Stimulated activated CD8-positive, alpha-beta memory T cell treated with anti-CD3 and anti-CD28 coated beads, Interleukin-2, amount 100 ng/mL, for 48 hours (primary cell): ENCODE results near the gene LCN6.
A peak's percentile ranks its signal among the peaks of the same experiment; 100 is the strongest.
"Not testable (repeated sequence)": the region's sequence is repeated elsewhere in the genome, so short reads cannot be mapped to it uniquely, and the experiment has no call there.

ENCODE experiments used
- DNase-seq, 2 donors: peaks; one replicate each; pipeline ENCODE4 v3.0.0-alpha.2; 2020; ENCODE audit warnings: low read depth in 2 of 2

The LCN6 gene

DNA sequence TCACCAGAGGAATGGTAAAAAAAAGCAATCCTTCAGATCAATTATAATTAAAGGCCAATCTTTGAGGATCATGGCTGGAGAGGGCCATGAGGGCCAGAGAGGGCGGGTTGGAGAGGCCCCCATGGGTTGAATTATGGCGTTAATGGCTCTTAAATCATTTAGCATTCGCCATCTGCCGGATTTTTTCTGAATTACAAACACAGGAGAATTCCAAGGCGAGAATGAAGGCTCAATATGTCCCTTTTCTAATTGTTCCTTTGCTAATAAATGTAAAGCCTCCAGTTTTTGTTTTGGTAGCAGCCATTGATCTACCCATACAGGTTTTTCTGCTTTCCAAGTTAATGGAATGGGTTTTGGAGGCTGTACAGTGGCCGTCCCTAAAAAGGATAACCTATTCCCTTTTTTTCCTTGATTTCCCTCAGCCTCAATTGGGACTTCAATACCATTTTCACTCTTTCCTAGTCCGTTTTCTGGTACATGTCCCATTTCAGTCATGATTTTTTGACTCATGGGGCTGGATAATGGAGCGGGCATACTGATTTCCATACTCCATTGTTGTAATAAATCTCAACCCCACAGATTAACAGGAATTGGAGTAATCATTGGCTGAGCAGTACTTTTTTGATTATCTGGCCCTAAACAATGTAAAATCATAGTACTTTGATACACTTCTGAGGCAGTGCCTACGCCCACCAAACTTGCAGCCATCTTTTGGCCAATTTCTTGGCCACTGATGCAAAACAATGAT lies 36.1 kb upstream of the LCN6 start:
- DNase-seq = no peak

DNA sequence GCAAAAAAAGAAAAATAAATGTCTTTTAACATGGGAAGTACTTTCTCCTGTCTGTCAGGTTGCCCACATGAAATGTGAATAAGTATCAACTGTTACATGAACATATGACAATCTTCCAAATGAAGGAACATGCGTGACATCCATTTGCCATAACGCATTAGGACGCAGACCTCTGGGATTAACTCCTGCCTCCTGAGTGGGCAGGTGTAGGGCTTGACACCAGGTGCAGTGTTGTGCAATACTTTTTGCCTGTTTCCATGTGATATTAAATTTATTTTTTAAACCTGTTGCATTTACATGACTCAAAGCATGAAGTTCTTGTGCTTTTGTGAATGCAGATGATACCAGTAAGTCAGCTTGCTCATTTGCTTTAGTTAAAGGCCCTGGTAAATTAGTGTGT lies 34.1 kb upstream of the LCN6 start:
- DNase-seq = no peak

DNA sequence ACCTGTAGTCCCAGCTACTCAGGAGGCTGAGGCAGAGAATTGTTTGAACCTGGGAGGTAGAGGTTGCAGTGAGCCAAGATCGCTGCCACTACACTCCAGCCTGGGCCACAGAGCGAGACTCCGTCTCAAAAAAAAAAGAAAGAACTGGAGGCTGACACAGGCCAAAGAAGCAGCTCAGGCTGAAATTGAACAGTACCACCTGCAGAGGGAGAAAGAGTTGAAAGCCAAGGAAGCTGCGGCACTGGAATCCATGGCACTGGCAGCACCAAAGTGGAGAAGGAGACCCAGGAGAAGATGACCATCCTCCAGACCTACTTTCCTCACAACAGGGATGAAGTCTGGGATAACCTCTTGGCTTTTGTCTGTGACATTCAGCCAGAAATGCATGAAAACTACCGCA lies 31.5 kb upstream of the LCN6 start:
- DNase-seq = no peak

DNA sequence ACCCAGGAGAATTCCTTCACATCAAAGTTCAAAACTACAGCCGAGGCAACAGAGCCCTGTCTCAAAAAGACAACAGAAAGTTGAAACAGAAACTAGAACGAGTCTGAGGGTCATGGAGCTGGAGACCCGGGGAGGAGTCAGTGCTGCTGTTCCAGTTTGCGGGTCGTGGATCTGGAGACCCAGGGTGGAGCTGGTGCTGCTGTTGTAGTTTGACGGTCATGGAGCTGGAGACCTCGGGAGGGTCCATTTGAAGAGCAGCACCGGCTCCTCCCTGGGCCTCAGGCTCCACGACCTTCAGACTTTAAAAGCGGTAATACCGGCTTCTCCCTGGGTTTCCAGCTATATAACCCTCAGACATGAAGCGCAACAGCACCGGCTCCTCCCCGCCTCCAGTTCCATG lies 29.0 kb upstream of the LCN6 start:
- DNase-seq = no peak

DNA sequence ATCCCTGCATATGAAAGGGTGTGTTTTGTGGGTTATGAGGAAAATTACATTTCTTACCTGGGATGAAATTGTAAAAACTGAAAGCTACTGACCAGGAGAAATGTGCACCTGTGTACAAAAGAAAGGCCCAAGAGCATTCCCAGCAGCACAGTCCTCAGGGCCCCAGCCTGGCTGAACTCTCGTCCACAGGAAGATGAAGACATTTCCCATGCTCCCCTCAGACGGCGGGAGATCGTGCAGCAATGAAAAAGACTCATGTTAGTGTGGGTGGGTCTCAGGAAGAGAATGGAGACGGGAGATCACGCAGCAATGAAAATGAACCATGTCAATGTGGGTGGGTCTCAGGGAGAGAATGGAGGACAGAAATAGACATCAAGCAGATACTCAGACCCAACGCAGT lies 28.6 kb upstream of the LCN6 start:
- no peak for DNase-seq

DNA sequence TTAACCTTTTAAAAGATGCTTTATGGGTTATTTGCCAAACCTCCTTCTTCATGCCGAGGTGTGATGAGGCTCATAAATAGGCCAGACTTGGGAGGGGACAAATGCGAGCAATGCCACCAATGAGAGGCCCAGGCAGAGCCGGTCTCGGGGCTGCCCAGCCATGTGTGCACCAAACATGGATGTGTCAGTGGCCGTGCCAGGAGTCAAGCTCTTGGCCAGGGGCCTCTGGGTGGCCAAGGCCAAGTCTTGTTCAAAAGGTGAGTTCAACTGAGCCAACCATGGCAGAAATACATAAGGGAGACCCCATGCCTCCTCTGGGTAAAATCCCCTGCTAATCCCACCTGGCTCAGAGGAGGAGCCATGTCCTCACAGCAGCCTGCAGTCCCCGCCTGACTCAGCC lies 26.9 kb upstream of the LCN6 start:
- DNase-seq = no peak

DNA sequence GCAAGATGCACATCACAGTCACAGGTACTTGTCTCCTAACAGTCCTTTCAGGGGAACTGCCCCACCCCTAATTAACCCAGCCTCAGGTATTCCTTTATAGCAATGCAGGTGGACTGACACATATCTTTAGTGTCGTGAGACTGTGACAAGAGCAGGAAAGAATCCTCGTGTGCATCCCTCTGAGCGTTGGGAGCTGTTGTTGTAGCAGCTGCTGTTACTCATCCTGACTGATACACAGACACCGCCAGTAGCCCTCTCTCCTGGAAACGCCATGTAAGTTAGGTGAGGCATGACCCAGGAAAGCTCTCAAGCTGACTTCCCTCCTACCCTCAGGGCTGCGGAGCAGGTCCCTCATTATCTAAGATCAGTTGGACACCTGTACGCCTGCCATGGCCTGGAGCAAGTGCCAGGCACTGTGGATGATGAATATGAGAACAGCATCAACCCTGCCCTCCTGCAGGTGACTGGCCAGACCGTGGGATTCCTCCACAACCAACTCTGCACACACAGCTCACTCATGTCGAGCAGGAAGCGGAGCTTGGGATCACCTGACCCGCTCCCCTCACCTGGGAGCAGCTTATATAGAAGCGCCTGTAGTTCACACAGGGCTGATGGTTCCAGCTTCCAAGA lies 26.2 kb upstream of the LCN6 start:
- no peak for DNase-seq

DNA sequence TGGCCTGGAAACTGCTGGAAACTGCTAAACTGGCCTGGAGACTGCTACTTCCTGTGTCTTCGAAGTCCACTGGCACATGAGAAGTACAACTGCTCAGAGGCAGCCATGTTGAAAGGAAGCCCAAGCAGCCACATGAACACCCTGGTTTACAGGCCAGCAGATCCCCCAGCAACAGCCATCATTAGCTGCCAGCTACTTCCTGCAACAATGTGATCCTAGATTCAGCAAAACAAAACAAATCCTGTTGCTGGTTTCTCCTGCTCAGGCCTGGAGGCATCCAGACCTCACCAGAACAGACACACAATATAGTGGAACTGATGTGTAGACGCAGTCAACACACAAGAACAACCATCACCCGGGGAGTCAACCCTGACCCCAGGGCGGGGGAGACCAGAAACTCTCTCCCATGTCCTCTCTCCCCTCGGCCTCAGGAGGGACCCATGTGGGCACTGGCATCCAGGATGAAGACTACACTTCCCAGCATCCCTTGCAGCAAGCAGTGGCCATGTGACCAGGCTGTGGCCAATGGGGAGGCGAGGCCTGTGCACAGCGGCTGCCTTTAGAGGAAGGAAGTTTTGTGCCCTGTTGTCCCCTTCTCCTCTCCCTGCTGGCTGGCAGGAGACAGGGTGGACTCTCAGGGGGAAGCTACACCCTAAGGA lies 25.2 kb upstream of the LCN6 start:
- no peak for DNase-seq

DNA sequence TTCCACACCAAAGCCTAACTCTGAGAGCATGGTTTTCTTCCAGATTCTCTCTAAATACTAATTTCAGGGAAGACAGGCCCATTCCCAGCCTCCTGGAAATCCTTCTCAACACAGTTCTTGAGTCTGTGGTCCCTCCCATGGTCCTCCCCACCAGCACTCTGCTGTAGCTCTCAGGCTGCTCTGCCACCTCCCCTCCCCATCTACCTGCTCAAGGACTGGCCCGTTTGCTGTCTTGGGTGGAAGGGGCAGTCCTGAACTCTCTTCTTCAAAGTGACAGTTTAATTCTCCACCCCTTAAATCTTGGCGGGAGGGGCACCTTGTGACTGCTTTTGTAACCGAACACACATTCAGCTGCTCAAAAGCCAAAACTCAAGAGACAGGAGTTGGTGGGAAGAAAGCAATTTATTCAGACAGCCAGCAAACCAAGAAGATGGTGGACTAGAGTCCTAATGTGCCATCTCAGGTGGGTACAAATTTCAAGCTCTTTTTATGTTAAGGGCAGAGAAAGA lies 23.6 kb upstream of the LCN6 start:
- DNase-seq = no peak

DNA sequence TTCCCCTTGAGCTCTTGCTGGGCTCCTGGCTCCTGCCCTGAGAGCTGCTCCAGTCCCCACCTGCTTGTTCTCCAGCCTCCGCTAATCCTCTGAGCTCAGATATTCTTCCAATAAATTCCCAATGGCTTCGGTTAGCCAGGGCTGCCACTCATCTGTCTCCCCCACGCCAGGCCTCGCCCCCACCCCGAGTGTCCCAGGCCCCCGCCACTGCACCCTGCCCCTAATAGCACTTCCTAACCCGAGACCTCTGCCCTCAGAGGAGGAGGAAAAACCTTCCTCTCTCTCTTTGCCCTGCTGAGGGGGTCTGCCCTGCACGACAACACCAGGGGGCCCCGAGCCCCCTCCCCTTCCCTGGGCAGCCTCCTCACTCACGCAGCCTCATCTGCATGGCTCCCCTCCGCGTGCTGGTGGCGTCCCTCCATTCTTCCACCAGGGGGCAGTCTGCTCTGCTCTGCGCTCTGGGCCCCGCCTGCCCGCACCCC lies 21.4 kb upstream of the LCN6 start:
- DNase-seq = peak in 1 of 2 donors; percentile 44

DNA sequence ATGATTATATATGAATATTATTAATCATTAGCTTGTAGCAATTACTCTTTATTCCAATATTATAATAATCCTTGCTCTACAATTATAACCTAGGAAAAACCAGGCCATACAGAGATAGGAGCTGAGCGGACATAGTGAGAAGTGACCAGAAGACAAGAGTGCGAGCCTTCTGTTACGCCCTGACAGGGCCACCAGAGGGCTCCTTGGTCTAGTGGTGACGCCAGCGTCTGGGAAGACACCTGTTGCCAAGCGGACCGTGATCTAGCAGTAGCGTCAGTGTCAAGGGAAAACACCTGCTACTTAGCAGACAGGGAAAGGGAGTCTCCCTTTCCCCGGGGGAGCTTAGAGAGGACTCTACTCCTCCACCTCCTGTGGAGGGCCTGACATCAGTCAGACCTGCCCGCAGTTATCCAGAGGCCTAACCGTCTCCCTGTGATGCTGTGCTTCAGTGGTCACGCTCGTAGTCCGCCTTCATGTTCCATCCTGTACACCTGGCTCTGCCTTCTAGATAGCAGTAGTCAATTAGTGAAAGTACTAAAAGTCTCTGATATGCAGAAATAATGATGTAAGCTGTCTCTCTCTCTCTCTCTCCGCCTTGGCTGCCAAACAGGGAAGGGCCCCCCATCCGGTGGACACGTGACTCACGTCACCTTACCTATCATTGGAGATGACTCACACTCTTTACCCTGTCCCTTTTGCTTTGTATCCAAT lies 18.2 kb upstream of the LCN6 start:
- peak in 1 of 2 donors; percentile 36 for DNase-seq

DNA sequence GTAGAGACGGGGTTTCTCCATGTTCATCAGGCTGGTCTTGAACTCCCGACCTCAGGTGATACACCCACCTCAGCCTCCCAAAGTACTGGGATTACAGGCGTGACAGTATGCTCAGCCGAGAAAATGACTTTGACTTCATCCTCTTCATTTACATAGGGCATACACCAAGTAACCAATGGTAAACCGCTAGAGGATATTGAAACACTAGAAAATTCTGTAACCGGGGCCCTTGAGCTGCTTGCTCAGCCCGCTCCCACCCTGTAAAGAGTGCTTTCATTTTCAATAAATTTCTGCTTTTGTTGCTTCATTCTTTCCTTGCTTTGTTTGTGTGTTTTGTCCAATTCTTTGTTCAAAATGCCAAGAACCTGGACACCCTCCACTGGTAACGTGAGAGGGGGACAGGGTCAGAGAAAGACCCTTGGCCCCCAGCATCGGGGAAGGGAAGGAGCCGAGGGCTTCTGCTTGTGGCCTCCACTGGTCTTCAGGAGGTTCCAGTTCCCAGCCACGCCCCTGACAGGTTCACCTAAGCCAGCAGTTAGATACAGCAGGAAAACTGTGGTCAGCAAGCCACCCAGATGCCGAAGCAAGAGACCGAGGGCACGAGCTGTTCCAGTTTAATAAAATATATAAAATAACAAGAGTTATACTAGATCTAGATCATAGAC lies 17.6 kb upstream of the LCN6 start:
- DNase-seq = not testable (repeated sequence)

DNA sequence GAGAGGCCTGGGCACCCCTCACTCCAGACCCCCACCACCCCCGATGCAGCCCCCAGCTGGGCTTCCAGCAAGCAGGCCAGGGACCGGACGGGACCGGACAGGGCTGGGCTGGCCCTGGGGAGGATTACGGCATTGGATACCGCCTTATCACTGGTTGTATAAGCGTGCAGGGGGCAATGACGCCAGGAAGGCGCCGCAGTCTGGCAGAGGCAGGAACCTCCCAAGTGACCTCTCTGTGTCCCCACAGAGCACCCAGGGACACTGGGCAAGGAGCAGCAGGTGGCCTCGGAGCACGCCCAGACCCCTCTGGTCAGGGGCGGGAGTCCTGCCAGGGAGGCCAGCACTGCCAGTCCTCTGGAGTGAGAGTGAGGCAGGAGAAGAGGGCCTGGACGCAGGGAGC lies 16.7 kb upstream of the LCN6 start:
- no peak for DNase-seq

DNA sequence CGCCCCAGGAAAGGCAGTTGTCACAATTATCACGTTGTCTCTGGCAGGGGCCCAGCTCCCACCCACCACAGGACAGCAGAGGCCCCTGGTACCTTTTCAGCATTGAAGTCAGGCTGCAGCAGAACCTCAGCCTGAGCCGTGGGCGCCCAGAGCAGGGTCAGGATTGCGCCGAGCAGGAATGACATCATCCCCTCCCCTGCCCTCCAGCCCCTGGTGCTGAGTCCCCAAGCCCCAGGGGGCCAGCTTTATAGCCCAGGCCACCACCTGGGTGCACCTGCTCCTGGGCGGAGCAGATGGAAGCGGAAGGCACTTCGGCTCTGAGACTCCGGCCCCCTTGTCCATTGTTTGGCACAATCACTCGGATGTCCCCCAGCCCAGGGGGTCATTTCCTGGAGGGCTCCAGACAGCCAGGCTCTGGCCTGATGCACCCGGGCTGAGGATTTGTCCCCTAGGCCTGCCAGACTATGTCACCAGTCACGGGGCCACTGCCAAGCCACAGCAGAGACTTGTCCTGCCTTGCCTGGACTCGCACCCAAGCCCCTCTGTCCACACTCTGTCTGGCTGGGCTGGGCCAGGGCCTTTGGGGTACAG lies 16.1 kb upstream of the LCN6 start, which contains the start of gene LCN15:
Gene LCN15, minus strand, starts transcription at position 218 of the 591 bp plus-strand sequence. Its CDS starts 30 bp downstream, at position 188.
- no peak for DNase-seq

DNA sequence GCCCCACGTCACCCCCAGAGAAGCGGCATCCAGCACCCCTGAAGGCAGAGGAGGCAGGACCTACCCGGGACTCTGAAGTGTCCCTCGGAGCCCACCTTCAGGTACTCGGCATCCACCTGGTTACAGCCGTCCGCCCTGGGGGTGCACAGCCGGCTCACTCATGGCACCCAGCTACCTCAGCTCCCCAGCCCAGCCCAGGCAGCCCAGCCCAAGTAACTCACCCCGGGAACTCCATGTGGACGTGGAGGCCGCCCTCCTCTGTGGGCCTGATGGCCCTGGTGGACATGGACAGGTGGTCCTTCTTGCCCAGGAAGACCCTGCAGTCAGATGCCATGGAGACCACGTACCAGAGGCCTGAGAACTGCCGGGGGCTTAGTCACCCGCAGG lies 15.3 kb upstream of the LCN6 start:
- no peak for DNase-seq

DNA sequence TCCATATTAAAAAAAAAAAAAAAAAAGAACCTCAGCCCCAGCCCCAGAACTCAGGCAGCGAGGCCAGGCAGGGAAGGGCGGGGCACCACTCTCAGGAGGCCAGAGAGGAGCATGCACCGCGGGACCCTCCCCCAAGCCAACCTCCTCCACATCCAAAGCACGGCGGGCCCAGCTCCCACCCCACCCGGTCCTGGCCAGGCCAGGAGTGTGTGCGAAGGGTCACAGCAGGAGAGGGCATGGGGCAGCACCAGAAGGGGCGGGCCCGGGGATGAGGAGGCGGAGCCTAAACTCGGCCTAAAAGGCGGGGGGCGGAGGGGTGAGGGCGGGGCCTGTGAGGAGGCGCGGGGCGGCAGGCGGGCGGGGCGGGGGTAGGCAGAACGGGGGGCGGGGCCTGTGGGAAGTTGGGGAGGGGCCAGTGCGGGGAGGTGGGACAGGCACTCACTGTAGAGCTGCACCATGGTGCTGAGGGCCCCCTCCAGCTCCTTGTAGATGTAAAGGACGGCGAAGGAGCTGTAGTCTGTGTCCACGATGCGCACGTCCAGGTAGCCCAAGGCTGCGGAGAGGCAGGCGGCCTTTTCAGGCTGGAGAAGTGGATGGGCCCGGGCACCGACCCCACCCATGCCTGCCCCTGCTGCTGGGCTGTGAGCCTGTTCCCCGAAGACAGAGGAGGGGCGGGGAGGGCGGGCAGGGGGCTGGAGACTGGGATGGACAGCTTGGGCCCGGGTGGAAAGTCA lies 14.8 kb upstream of the LCN6 start:
- DNase-seq = peak; percentile 50 to 61

DNA sequence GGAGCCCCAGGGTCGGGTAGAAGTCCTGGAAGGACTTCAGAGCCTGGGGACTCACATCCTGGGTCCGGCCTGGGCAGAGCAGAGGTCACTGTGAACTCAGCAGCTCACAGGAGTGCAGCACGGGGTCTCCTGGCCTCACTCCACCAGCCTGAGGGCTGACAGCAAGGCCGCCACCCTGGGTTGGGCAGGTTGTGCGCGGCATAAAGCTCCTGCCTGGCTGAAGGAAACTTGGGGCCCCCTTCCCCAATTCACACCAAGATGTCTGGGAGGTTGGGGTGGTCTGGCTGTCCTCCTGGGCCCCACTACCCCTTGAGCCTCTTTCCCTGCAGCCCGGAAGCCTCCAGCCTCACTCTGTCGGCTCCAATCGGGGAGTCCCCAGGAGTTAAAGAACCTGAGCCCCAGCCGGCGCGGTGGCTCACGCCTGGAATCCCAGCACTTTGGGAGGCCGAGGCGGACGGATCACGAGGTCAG lies 13.9 kb upstream of the LCN6 start:
- DNase-seq = no peak

DNA sequence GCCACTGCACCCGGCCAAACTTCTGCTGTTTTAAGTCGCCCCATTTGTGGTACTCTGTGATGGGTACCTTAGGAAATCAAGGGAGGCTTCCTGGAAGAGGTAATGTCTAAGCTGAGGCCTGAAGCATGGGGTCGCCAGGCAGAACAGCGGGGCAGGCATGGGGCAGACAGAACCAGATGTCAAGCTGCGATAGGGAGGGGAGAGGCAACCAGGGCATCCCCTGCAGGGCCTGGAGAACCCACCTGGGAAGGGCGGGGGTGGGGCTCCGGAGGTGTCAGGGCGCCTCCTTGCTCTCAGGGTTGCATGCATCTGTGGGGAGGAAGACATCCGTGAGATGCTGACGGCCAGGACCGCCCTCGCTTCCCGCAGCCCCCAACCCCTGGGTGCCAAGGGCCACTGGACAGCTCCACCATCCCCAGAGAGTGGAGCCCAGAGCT lies 13.2 kb upstream of the LCN6 start:
- DNase-seq = no peak

DNA sequence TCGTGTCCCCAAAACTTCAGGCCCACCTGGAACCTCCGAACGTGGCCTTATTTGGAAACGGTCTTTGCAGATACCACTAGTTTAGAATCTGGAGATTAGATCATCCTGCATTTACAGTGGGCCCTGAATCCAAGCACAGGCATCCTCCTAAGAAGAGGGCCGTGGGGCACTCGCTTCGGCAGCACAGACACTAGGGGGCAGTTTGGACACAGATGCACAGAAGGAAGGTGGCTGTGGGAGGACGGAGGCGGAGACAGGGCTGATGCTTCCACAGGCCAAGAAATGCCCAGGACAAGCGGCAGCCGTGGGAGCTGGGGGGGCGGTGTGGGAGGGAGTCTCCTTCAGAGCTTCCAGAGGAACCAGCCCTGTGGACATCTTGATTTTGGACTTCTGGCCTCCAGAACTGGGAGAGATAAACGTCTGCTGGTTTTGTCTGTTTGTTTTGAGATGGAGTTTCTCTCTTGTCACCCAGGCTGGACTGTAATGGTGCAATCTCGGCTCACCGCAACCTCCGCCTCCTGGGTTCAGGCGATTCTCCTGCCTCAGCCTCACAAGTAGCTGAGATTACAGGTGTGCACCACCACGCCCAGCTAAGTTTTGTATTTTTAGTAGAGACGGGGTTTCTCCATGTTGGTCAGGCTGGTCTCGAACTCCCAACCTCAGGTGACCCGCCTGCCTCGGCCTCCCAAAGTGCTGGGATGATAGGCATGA lies 12.7 kb upstream of the LCN6 start:
- DNase-seq = not testable (repeated sequence)

DNA sequence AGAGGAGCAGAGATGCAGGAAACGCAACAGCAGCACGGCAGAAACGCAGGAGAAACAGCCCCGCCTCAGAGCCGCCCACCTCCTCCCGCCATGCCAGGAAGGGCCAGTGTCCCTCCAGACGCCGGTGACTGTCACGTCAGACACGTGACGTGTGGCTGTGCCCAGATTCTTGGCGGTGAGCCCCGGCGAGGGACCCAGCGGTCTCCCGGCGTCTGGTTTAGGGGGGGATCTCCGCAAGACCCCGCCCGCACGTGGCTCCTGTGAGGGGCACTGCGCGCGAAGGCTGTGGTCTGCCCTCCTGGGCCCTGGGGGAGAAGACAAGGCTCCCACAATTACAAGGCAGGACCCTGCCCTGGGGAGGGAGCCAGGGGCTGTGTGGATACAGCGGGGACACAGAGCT lies 12.1 kb upstream of the LCN6 start:
- no peak for DNase-seq
